Measurements from ENCODE around the gene IQCC. TPM values are rescaled to one million over a fixed set of nuclear protein-coding genes. Genes with fewer than 3 reads are reported as not detected.

Gene IQCC
- total RNA-seq, 2 donors from 2014 or later, result 4.7 to 6.3 TPM

DNA sequence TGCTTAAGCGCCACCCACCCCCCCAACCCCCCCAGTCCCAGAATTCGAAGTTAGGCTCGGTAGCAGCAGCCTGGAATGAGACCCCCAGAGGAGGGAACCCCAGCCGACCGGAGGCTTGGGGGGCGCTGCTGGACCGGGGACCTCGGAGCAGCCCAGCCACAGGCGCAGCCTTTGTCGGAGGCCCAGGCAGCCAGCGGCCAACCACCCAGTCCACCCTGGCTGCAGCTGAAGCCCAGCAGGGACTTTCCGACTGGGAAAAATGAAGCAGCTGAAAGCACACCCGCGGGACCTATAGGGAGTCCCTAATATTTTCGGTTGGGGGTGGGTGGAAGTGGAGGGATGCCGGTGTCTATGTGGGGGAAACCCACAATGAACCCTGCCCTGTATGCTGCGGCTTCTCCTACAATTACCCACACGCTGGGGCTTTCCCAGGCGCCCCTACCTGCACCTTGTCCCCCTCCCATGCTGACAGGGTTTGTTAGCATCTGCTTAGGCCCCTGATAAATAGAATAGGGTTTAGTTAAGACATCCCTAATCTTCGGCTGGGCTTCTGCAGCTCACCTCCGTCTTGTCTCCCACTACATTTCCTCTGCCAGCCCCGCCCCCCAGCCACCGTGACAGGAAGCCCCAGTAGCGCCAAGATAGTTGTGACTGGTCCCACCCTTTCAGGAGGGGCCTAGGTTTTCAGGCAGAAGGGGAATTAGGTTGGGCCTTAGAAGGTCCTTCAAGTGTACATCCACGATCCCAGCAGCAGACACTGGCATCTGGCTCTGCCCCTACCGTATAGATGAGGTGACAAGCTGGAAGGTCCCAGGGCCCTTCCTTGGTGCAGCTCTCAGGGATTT, 4.2 kb upstream of the IQCC start:
- no peak for TF ChIP-seq CTCF (conservative IDR thresholded peaks at IDR 0.05)
- Histone ChIP-seq H3K27ac (ENCODE audit: low read depth, low read length) (peak overlapping the region; percentile 86), H3K9me3 (ENCODE audit: control insufficient read depth, low read length) (no peaks in the 10 kb centered on the region), H3K27me3 (ENCODE audit: control insufficient read depth, insufficient read depth, low read length, poor library complexity, severe bottlenecking) (no peaks in the 10 kb centered on the region), H3K4me3 (ENCODE audit: low read length) (peak overlapping the region; percentile 90), H3K4me1 (ENCODE audit: control insufficient read depth, insufficient read depth, low read length) (no peaks in the 10 kb centered on the region), H3K9ac (ENCODE audit: extremely low read depth, low read length, poor library complexity, severe bottlenecking) (peak overlapping the region; percentile 27), H3K36me3 (ENCODE audit: control insufficient read depth, insufficient read depth, low read length) (peaks cover 23% of the 10 kb centered on the region)
- 14 to 39% methylated on average over 6 to 26 of the region's 26 CpGs for WGBS, 2 experiments (ENCODE audit: insufficient coverage in 1 of 2, insufficient read length in 1 of 2)
- peak; percentile 88 for DNase-seq
- peaks cover 20% of the 10 kb centered on the region for H3K4me1 Mint-ChIP-seq
- H3K9me3 Mint-ChIP-seq, result no peaks in the 10 kb centered on the region
- peaks cover 14% of the 10 kb centered on the region for H3K36me3 Mint-ChIP-seq (ENCODE audit: low read depth)
- peaks cover 10% of the 10 kb centered on the region for H3K27me3 Mint-ChIP-seq (ENCODE audit: insufficient read depth)
- H3K27ac Mint-ChIP-seq, result peak overlapping the region; percentile 74
- peak overlapping the region; percentile 59 for H3K4me3 Mint-ChIP-seq

- Mint-ChIP-seq H3K9me3 (no peaks in the 10 kb centered on the region), H3K4me3 (peak overlapping the region; percentile 90), H3K4me1 (peaks cover 16% of the 10 kb centered on the region), H3K36me3 (ENCODE audit: low read depth) (peaks cover 4% of the 10 kb centered on the region), H3K27ac (peak overlapping the region; percentile 64), H3K27me3 (ENCODE audit: insufficient read depth) (peaks cover 10% of the 10 kb centered on the region)
- peaks cover 14% of the 10 kb centered on the region for H3K36me3 ChIP-seq (ENCODE audit: control insufficient read depth, insufficient read depth, low read length)
- H3K4me1 ChIP-seq (ENCODE audit: control insufficient read depth, insufficient read depth, low read length), result no peaks in the 10 kb centered on the region
- no peaks in the 10 kb centered on the region for H3K27me3 ChIP-seq (ENCODE audit: control insufficient read depth, insufficient read depth, low read length, poor library complexity, severe bottlenecking)
- peak overlapping the region; percentile 29 for H3K27ac ChIP-seq (ENCODE audit: low read depth, low read length)
- H3K4me3 ChIP-seq (ENCODE audit: low read length), result peak overlapping the region; percentile 91
- H3K9me3 ChIP-seq (ENCODE audit: control insufficient read depth, low read length), result no peaks in the 10 kb centered on the region
- 55% methylated on average over 16 to 26 of the region's 26 CpGs for WGBS, 2 experiments (ENCODE audit: insufficient coverage in 1 of 2, insufficient read length in 1 of 2)
- DNase-seq, result no peak
- TF ChIP-seq CTCF (conservative IDR thresholded peaks at IDR 0.05), result no peak
- H3K9ac ChIP-seq (ENCODE audit: extremely low read depth, low read length, poor library complexity, severe bottlenecking), result peak overlapping the region; percentile 89
Observed at GRCh38 chr1:32204943-32205361, 519 bp upstream of the IQCC start.

- H3K27ac ChIP-seq (ENCODE audit: low read depth, low read length), result no peak overlapping the region
- no peaks in the 10 kb centered on the region for H3K9me3 ChIP-seq (ENCODE audit: control insufficient read depth, low read length)
- TF ChIP-seq CTCF (conservative IDR thresholded peaks at IDR 0.05), result no peak
- H3K4me3 ChIP-seq (ENCODE audit: low read length), result no peak overlapping the region
- peaks cover 8% of the 10 kb centered on the region for H3K27me3 Mint-ChIP-seq (ENCODE audit: insufficient read depth)
- H3K36me3 Mint-ChIP-seq (ENCODE audit: low read depth), result peaks cover 4% of the 10 kb centered on the region
- no peak overlapping the region for H3K4me3 Mint-ChIP-seq
- no peak for DNase-seq
- H3K9ac ChIP-seq (ENCODE audit: extremely low read depth, low read length, poor library complexity, severe bottlenecking), result no peak overlapping the region
- H3K4me1 ChIP-seq (ENCODE audit: control insufficient read depth, insufficient read depth, low read length), result no peaks in the 10 kb centered on the region
- H3K4me1 Mint-ChIP-seq, result peaks cover 5% of the 10 kb centered on the region
- whole genome bisulfite sequencing, 2 experiments (ENCODE audit: insufficient coverage in 1 of 2, insufficient read length in 1 of 2), result 83 to 95% methylated on average over 4 to 6 of the region's 6 CpGs
- peaks cover 14% of the 10 kb centered on the region for H3K36me3 ChIP-seq (ENCODE audit: control insufficient read depth, insufficient read depth, low read length)
- H3K9me3 Mint-ChIP-seq, result no peaks in the 10 kb centered on the region
- no peak overlapping the region for H3K27ac Mint-ChIP-seq
- H3K27me3 ChIP-seq (ENCODE audit: control insufficient read depth, insufficient read depth, low read length, poor library complexity, severe bottlenecking), result no peaks in the 10 kb centered on the region
Observed at GRCh38 chr1:32208469-32208868, 3.0 kb downstream of the IQCC start.
